Body of pancreas (tissue), 4 donors: ENCODE results near the gene BRME1. TPM values are rescaled to one million over a fixed set of nuclear protein-coding genes. Genes with fewer than 3 reads are reported as not detected.

ENCODE experiments used
- ATAC-seq: fragments of 150-250 bp; one replicate; pipeline ENCODE4 v1.9.1; 2016
- DNase-seq, 4 donors: peaks; one replicate each; pipeline ENCODE4 v3.0.0-alpha.2; 2019
- H3K27ac ChIP-seq, 4 donors: fragments of 200-600 bp; sonication (generic); 1 replicate in 3 of 4; 2 replicates in 1 of 4; pipeline versions ENCODE4 v1.5.1 to v1.6.1; 2016 to 2019; ENCODE audit warnings: mild to moderate bottlenecking in 1 of 4, mixed read lengths in 1 of 4, moderate library complexity in 1 of 4
- H3K27me3 ChIP-seq, 2 donors: fragments of 200-600 bp; sonication (generic); one replicate each; pipeline ENCODE4 v1.6.0; 2016; ENCODE audit warnings: mild to moderate bottlenecking in 1 of 2
- H3K36me3 ChIP-seq, 2 donors: fragments of 200-600 bp; sonication (generic); replicated peaks in 1 of 2; 2 replicates each; pipeline ENCODE4 v1.5.1; 2016; ENCODE audit warnings: low read depth in 2 of 2; ENCODE audit not compliant: insufficient read depth in 1 of 2
- H3K4me1 ChIP-seq: fragments of 200-600 bp; sonication (generic); one replicate; pipeline ENCODE4 v1.6.0; 2016
- H3K4me3 ChIP-seq, 2 donors: fragments of 200-600 bp; sonication (generic); 1 replicate in 1 of 2; 2 replicates in 1 of 2; pipeline ENCODE4 v1.5.1; 2016 to 2019
- H3K9me3 ChIP-seq, 3 donors: fragments of 200-600 bp; sonication (generic); 1 replicate in 2 of 3; 2 replicates in 1 of 3; pipeline ENCODE4 v1.5.1; 2016
- CTCF ChIP-seq, 7 experiments: fragments of 450-650 bp in 4 of 7; fragments of 200-600 bp in 3 of 7; sonication (generic) in 3 of 7; IDR thresholded peaks; one replicate each; pipeline ENCODE4 v1.5.1; 2016 to 2019; ENCODE audit warnings: antibody characterized with exemption in 7 of 7
- POLR2A ChIP-seq, 3 donors: fragments of 450-650 bp; IDR thresholded peaks; one replicate each; pipeline ENCODE4 v1.6.1; 2016; ENCODE audit warnings: antibody characterized with exemption in 3 of 3, mild to moderate bottlenecking in 2 of 3
- WGBS, 2 donors: methylation state at CpG; one replicate each; pipeline ENCODE4 v1.1.5; 2017; 5-methylcytosine and 5-hydroxymethylcytosine counted together
- intact Hi-C: fragments of 100-400 bp; cut with DNase I; formaldehyde crosslinking; loops from one replicate; pipeline ENCODE4 v1.15.1; 2023
- total RNA-seq, 2 donors: library from RNA; depleted of rRNA; stranded (reverse); fragments of >200 nt; gene quantifications; one replicate each; pipeline ENCODE4 v1.1.0, GENCODE V29; 2016

The BRME1 gene
- total RNA-seq, 2 donors from 2014 or later: 3.0 to 4.9 TPM

DNA sequence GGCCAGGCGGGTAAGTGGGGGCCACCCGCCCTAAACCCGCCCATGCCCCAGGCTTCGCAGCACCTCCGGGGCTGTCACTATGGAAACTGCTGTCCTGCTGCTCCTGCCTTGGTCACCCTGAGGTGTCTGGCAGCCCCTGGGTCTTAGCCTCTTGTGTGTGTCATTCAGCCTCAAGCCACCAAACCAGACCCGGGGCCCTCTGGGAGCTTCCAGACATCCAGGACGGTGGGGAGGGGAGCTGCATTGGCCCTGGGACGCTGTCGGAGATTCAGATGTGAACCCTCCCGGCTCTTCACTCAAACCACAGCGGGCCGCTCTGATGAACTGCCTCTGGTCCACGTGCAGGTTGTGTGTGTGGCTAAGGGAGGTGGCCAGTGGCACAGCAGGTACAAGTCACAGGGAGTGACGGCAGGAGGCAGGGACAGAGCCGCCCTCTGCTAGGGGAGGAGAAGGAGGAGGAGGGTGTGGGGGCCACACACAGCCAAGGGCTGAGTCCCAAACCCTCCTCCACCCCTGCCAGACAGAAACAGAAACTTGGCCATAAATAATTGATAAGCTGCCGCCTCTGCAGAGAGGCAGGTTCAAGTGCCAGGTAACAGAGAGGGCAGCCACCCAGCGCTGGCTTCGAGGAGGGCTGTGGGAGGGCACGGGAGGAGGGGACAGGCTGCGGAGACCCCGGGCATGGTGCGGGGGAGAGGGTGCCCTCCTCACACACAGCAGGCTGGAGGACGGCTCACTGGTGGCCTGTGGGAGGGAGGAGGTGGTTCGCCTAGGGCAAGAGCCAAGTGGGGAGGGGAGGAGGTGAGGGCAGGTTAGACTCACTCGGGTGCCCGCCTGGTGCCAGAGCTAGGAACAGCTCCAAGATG is 21.0 kb downstream of the BRME1 start:
- Histone ChIP-seq H3K4me3 (no peak overlapping the region), H3K27me3 (no peaks in the 10 kb centered on the region), H3K27ac (peak overlapping the region; percentile 92 to 96 (median 94)), H3K4me1 (peaks cover 53% of the 10 kb centered on the region), H3K36me3 (no peaks in the 10 kb centered on the region), H3K9me3 (no peaks in the 10 kb centered on the region)
- intact Hi-C loops: loop anchor here (5.0 kb wide), 1 partner anchor 187 kb away; the partner anchor contains the start of gene MISP3
- ATAC-seq (peak; percentile 86), DNase-seq (peak; percentile 92 to 97 (median 95))
- peak; percentile 82 to 93 (median 91) for TF ChIP-seq POLR2A (IDR thresholded peaks at IDR 0.05)
- TF ChIP-seq CTCF (IDR thresholded peaks at IDR 0.05): peak in 4 of 7 experiments; percentile 35 to 54 (median 43)
- 15 to 22% methylated on average over 12 to 26 of the region's 26 CpGs for WGBS, 2 donors

- no peak for ATAC-seq
- H3K27ac ChIP-seq: peak overlapping the region in 2 of 4 donors; percentile 92 to 94
- no peak overlapping the region for H3K4me3 ChIP-seq
- 85 to 90% methylated on average over 9 to 10 of the region's 10 CpGs for WGBS, 2 donors
- TF ChIP-seq POLR2A (IDR thresholded peaks at IDR 0.05): no peak
- peak in 1 of 7 experiments; percentile 10 for TF ChIP-seq CTCF (IDR thresholded peaks at IDR 0.05)
- no peaks in the 10 kb centered on the region for H3K36me3 ChIP-seq
- DNase-seq: no peak
- peaks cover 62% of the 10 kb centered on the region for H3K4me1 ChIP-seq
- H3K27me3 ChIP-seq: no peaks in the 10 kb centered on the region
- intact Hi-C loops: loop anchor here (5.0 kb wide), 1 partner anchor 189 kb away; the partner anchor contains the start of gene MISP3
- H3K9me3 ChIP-seq: no peaks in the 10 kb centered on the region
Observed at GRCh38 chr19:13883516-13884064, 22.3 kb downstream of the BRME1 start.

GRCh38 chr19:13882836-13883235 is 23.1 kb downstream of the BRME1 start:
- H3K4me1 ChIP-seq: peaks cover 62% of the 10 kb centered on the region
- 98 to 100% methylated on average over 4 to 11 of the region's 12 CpGs for WGBS, 2 donors
- H3K27ac ChIP-seq: peak overlapping the region in 1 of 4 donors; percentile 89

DNA sequence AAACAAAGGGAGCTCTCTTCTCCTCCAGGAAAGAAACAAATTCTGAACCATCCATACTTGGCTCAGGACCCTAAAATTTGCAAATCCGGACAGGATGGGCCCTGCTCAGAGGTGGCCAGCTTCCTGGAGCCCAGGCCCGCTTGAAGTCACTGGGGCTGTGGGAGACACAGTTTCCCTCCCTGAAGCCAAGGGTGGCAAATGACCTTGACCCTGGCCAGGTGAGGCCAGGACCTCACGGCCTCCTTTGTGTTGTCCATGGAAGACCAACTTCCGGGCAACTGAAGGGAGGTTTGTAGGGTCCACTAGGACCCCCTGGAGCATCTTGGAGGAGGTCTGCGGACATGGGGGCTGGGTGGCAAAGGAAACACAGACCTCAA is 23.5 kb downstream of the BRME1 start:
- no peaks in the 10 kb centered on the region for H3K9me3 ChIP-seq
- no peak for DNase-seq
- ATAC-seq: no peak
- 75 to 82% methylated on average over 2 to 5 of the region's 5 CpGs for WGBS, 2 donors
- peak overlapping the region in 2 of 4 donors; percentile 89 to 90 for H3K27ac ChIP-seq
- no peaks in the 10 kb centered on the region for H3K36me3 ChIP-seq
- no peak overlapping the region for H3K4me3 ChIP-seq
- H3K27me3 ChIP-seq: no peaks in the 10 kb centered on the region
- intact Hi-C loops: loop anchor here (5.0 kb wide), 1 partner anchor 190 kb away; the partner anchor contains the start of gene MISP3
- H3K4me1 ChIP-seq: peaks cover 62% of the 10 kb centered on the region
- TF ChIP-seq POLR2A (IDR thresholded peaks at IDR 0.05) (no peak), CTCF (IDR thresholded peaks at IDR 0.05) (no peak)

More at GRCh38 chr19:13882836-13883235, 23.1 kb downstream of the BRME1 start:
- Histone ChIP-seq H3K36me3 (no peaks in the 10 kb centered on the region), H3K27me3 (no peaks in the 10 kb centered on the region), H3K4me3 (no peak overlapping the region), H3K9me3 (no peaks in the 10 kb centered on the region)
- TF ChIP-seq CTCF (IDR thresholded peaks at IDR 0.05): no peak
- TF ChIP-seq POLR2A (IDR thresholded peaks at IDR 0.05): no peak
- DNase-seq (no peak), ATAC-seq (no peak)
- intact Hi-C loops: loop anchor here (5.0 kb wide), 1 partner anchor 189 kb away; the partner anchor contains the start of gene MISP3
